Gastroesophageal sphincter (tissue), 4 donors: ENCODE results near the gene GADD45G. TPM values are rescaled to one million over a fixed set of nuclear protein-coding genes. Genes with fewer than 3 reads are reported as not detected.

Experiments
- ATAC-seq: fragments of 150-250 bp; one replicate; pipeline ENCODE4 v1.9.1; 2016; ENCODE audit warnings: mild to moderate bottlenecking, moderate library complexity
- H3K27ac ChIP-seq, 4 donors: fragments of 200-600 bp; sonication (generic) in 3 of 4; 1 replicate in 3 of 4; 2 replicates in 1 of 4; pipeline ENCODE4 v1.5.1; 2016 to 2019
- H3K27me3 ChIP-seq: fragments of 200-600 bp; sonication (generic); one replicate; pipeline ENCODE4 v1.5.1; 2019
- H3K36me3 ChIP-seq, 2 donors: fragments of 200-600 bp; sonication (generic); one replicate each; pipeline ENCODE4 v1.5.1; 2019; ENCODE audit warnings: control low read depth in 1 of 2
- H3K4me1 ChIP-seq, 3 donors: fragments of 200-600 bp; sonication (generic); 1 replicate in 2 of 3; 2 replicates in 1 of 3; pipeline ENCODE4 v1.5.1; 2016 to 2019; ENCODE audit warnings: control low read depth in 2 of 3
- H3K4me3 ChIP-seq, 2 donors: fragments of 200-600 bp; sonication (generic); one replicate each; pipeline ENCODE4 v1.5.1; 2019; ENCODE audit warnings: mild to moderate bottlenecking in 1 of 2, moderate library complexity in 1 of 2
- H3K9me3 ChIP-seq, 3 donors: fragments of 200-600 bp; sonication (generic); one replicate each; pipeline ENCODE4 v1.5.1; 2017 to 2019; ENCODE audit warnings: control low read depth in 2 of 3
- EP300 ChIP-seq: sonication (generic); formaldehyde crosslinking; IDR thresholded peaks from one replicate; pipeline ENCODE4 v1.6.1; 2017; ENCODE audit warnings: antibody characterized with exemption, mild to moderate bottlenecking
- POLR2A ChIP-seq, 2 donors: fragments of 450-650 bp; IDR thresholded peaks; one replicate each; pipeline ENCODE4 v1.6.1; 2017; ENCODE audit warnings: antibody characterized with exemption in 2 of 2, mild to moderate bottlenecking in 2 of 2, moderate library complexity in 1 of 2
- POLR2AphosphoS5 ChIP-seq: sonication (generic); formaldehyde crosslinking; IDR thresholded peaks from one replicate; pipeline ENCODE4 v1.6.1; 2017; ENCODE audit warnings: antibody characterized with exemption
- WGBS, 2 donors: methylation state at CpG; one replicate each; pipeline ENCODE4 v1.1.5; 2018; ENCODE audit warnings: low coverage in 1 of 2; 5-methylcytosine and 5-hydroxymethylcytosine counted together
- total RNA-seq, 4 donors: library from RNA; depleted of rRNA; stranded (reverse); fragments of >200 nt; gene quantifications; one replicate each; pipeline ENCODE4 v1.1.0, GENCODE V29; 2016
- TF ChIP-seq, protein P1 (sequence below), 4 experiments: fragments of 200-600 bp in 2 of 4; fragments of 450-650 bp in 2 of 4; sonication (generic) in 1 of 4; IDR thresholded peaks; one replicate each; pipeline ENCODE4 v1.5.1; 2017 to 2019; ENCODE audit warnings: antibody characterized with exemption in 4 of 4, mild to moderate bottlenecking in 2 of 4, moderate library complexity in 2 of 4

Gene GADD45G
- total RNA-seq, 4 donors from 2014 or later = 63.5 to 150 (median 91.8) TPM

DNA sequence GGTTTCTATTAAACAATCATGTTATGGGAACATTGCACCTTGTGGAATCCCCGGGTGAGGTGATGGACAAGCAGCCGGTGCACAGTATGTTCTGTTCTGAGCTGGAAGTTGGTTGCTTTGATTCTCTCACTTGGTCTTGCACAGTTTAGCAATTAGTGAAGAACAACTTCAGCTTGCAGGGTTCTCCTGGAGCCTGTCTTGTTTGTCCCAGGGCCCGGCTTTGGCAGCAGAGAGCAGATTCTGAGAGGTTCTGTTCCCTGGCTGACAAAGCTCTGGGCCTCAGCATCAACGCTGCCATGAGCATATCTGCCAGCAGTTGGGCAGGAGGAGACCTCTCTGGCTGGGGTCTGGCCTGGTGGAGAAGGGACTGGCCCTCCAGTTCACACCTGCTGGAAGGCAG, 16.9 kb downstream of the GADD45G start:
- peak; percentile 78 for ATAC-seq
- Histone ChIP-seq H3K27ac (peak overlapping the region; percentile 84 to 95 (median 92)), H3K4me3 (no peak overlapping the region), H3K4me1 (peaks cover 18 to 96% (median 21%) of the 10 kb centered on the region in 3 donors), H3K9me3 (no peaks in the 10 kb centered on the region), H3K27me3 (no peaks in the 10 kb centered on the region), H3K36me3 (no peaks in the 10 kb centered on the region)
- TF ChIP-seq POLR2AphosphoS5 (peak; percentile 97), EP300 (peak; percentile 88), POLR2A (IDR thresholded peaks at IDR 0.05) (peak in 1 of 2 donors; percentile 32)
- TF ChIP-seq, protein P1, sequence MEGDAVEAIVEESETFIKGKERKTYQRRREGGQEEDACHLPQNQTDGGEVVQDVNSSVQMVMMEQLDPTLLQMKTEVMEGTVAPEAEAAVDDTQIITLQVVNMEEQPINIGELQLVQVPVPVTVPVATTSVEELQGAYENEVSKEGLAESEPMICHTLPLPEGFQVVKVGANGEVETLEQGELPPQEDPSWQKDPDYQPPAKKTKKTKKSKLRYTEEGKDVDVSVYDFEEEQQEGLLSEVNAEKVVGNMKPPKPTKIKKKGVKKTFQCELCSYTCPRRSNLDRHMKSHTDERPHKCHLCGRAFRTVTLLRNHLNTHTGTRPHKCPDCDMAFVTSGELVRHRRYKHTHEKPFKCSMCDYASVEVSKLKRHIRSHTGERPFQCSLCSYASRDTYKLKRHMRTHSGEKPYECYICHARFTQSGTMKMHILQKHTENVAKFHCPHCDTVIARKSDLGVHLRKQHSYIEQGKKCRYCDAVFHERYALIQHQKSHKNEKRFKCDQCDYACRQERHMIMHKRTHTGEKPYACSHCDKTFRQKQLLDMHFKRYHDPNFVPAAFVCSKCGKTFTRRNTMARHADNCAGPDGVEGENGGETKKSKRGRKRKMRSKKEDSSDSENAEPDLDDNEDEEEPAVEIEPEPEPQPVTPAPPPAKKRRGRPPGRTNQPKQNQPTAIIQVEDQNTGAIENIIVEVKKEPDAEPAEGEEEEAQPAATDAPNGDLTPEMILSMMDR (IDR thresholded peaks at IDR 0.05) = peak in 3 of 4 experiments; percentile 12 to 68 (median 60)
- WGBS, 2 donors = 19 to 53% methylated on average over 2 of the region's 4 CpGs

DNA sequence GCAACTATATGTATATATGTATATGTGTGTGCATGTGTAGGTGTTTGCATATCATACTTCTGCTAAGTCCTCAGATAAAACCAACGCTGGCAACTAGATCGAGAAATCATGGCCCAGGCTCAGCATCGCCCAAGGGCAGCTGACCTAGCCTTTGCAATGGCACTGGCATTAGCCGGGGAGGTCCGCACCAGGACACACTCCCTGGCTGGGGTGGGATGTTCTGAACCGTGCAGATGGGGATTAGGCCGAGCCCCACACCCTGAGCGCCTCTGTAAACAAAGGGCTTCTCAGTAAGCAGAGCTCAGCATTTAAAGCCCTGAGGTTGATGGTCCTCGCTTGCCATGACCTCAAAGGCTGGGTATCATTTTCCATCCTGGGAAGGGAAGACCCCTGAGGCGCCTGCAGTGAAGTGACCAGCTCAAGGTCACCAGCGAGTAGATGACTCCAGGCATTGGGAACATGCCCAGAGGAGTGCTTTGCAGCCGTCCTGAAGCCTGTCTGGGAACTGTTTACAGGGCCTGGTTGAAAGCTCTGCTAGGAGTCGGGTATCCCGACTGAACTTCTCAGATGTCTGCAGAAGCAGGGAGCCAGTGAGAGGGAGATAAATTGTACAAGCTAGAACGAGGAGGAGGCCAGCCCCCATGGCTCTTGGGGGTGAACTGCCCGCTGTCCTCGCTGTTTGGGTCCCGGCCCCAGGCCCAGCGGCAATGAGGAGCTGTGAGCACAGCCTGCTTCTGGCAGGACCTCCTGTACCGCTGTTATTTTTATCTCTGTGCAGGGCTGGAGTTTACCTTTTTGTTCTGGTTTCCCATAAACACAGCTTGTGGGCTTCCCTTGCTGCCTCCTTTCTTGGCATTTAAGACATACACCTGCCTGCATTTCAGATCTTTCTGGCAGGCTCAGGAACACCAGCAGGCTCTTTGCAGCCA, 18.4 kb downstream of the GADD45G start:
- Histone ChIP-seq H3K27ac (peak overlapping the region; percentile 90 to 95 (median 94)), H3K4me3 (peak overlapping the region in 1 of 2 donors; percentile 36), H3K36me3 (no peaks in the 10 kb centered on the region), H3K4me1 (peaks cover 18 to 92% (median 21%) of the 10 kb centered on the region in 3 donors), H3K27me3 (no peaks in the 10 kb centered on the region), H3K9me3 (no peaks in the 10 kb centered on the region)
- peak; percentile 74 for ATAC-seq
- TF ChIP-seq POLR2A (IDR thresholded peaks at IDR 0.05) (no peak), POLR2AphosphoS5 (peak; percentile 96), EP300 (peak; percentile 74)
- TF ChIP-seq, protein P1 (IDR thresholded peaks at IDR 0.05) = peak in 1 of 4 experiments; percentile 2
- WGBS, 2 donors = 40 to 60% methylated on average over 3 to 6 of the region's 20 CpGs

DNA sequence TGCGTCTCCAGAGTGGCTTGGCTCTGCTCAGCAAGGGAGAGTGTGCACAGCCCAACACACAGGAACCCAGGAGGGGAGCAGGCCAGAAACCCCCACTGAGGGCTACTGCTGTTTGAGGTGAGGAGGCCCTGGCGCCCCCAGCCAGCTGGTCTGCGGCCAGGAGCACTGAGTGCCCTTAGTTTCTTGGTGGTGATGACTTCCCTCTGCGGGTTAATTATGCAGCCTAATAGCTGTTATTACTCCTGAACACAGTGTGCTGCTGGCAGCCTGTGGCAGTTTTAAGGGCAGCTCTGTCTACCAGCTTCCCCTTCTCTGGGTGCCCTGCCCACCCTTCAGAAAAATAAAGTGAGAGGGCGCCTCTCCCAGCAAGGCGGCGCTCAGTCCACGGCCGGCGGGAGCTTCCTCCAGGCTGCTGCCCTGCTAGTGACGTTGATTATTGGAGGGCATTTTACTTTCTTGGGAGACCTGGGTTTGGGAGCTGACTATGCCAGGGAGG, 19.2 kb downstream of the GADD45G start:
- TF ChIP-seq, protein P1 (IDR thresholded peaks at IDR 0.05) = peak in 3 of 4 experiments; percentile 45 to 70 (median 52)
- TF ChIP-seq EP300 (no peak), POLR2AphosphoS5 (peak; percentile 77)
- H3K9me3 ChIP-seq = no peaks in the 10 kb centered on the region
- H3K27me3 ChIP-seq = no peaks in the 10 kb centered on the region
- H3K4me3 ChIP-seq = peak overlapping the region in 1 of 2 donors; percentile 36
- peaks cover 18 to 84% (median 21%) of the 10 kb centered on the region in 3 donors for H3K4me1 ChIP-seq
- H3K36me3 ChIP-seq = no peaks in the 10 kb centered on the region
- peak overlapping the region; percentile 90 to 95 (median 94) for H3K27ac ChIP-seq
- 17 to 21% methylated on average over 1 to 8 of the region's 11 CpGs for WGBS, 2 donors
- peak; percentile 58 for ATAC-seq

DNA sequence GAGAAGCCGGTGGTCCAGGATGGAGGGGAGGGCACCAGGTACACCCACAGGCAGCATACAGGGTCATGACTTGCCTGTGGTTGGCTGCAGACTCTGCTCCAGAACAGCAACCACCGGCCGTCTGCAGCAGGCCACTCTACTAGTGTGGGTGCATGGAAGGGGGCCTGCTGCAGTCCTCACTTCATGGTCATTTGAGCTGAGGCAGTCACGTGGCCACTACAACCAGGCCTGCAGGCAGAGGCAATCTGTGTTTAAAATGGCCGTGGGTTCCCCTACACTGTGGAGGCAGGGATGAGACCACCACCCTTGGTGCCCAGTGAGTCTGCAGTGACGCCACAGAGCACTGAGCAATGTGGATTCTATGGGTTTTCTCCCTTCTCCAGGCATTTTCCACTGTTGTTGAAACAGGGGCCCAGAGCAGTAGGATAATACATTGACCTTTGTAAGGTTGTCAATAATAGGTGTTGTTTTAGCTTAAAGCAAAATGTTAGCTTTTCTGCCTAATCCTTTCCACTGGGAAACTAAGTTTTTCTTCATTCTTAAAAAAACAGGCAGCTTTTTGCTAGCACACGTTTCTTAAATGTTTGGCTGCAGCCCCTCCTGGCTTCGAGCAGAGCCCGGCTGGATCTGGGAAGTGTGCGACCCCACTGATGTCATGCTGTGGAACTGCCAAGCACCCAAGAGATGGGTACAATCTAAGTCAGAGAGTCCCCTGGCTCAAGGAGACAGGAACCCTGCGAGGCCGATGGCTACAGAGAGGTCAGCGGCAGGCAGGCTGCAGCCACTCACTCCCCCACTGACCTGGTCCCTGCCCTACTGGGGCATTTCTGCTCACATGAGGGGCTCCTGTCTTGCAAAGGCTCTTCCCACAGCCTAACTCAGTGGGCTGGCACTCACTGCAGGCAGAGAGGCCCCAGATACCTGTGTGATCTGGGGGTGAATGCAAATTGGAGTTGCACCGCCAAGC, 21.2 kb downstream of the GADD45G start:
- 88% methylated on average over 3 of the region's 14 CpGs; no CpG with 5 or more reads in 1 of the 2 donors for WGBS, 2 donors
- no peak for TF ChIP-seq POLR2AphosphoS5
- TF ChIP-seq, protein P1 (IDR thresholded peaks at IDR 0.05) = no peak
- TF ChIP-seq POLR2A (IDR thresholded peaks at IDR 0.05) = no peak
- no peak for TF ChIP-seq EP300
- H3K4me1 ChIP-seq = peaks cover 11 to 73% (median 18%) of the 10 kb centered on the region in 3 donors
- peak overlapping the region in 3 of 4 donors; percentile 90 to 95 (median 94) for H3K27ac ChIP-seq
- H3K4me3 ChIP-seq = no peak overlapping the region
- no peaks in the 10 kb centered on the region for H3K9me3 ChIP-seq
- no peak for ATAC-seq
- no peaks in the 10 kb centered on the region for H3K27me3 ChIP-seq
- H3K36me3 ChIP-seq = no peaks in the 10 kb centered on the region
